ENCODE data around the gene RTN3.

DNA sequence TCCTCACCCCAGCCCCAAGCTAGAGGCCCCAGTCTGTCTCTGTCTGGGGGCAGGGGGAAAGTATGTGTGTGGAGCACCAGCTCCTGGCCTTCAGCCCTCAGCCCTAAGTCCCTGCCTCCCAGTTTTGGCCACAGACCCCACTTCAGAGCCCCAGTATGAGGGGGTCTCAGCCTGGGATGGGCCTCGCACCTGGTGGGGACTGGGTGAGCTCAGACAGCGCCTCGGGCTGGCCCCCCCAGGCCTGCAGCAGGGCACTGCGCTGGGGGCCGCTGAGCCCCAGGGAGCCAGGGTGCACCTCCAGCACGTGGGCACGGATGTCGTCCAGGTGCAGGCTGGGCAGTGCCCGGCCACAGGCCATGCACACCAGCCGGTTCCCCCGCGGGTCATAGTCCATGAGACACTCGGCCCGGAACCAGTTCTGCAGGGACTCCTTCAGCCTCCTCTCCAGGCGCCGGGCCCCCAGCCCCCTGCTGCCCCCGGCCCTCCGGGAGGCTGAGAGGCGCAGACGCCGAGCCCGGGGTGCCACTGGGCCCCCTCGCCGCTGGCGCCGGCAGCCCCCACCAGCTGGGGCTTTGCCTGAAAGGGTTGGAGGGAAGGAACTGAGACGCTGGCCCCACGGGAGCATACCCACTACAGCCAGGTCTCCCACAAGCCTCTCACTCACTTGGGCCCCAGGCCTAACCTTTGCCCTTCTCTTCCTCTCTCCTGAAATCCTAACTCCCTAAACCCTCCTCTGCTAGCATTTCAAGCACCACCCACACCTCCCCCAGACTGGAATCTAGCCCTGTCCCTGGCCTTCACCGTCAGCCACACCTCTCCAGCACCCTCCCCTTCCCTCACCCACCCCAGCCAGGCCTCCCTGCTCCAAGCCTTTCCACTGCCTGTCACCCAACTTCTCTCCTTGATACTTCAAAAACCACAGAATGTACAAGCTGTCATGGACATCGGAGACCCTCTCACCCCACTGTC is 83.7 kb downstream of the RTN3 start:
- no peak for TF ChIP-seq CTCF (conservative IDR thresholded peaks at IDR 0.05; ENCODE audit: low read length)
- TF ChIP-seq EZH2phosphoT487 (IDR thresholded peaks at IDR 0.05; ENCODE audit: borderline replicate concordance, low read depth, low read length), result no peak

Data from OCI-LY7 (cell line).